ENCODE results near the gene LZTS2. TPM values are rescaled to one million over a fixed set of nuclear protein-coding genes. Genes with fewer than 3 reads are reported as not detected.

The LZTS2 gene
- total RNA-seq, 2 donors from 2014 or later, result 29.7 to 38.4 TPM

DNA sequence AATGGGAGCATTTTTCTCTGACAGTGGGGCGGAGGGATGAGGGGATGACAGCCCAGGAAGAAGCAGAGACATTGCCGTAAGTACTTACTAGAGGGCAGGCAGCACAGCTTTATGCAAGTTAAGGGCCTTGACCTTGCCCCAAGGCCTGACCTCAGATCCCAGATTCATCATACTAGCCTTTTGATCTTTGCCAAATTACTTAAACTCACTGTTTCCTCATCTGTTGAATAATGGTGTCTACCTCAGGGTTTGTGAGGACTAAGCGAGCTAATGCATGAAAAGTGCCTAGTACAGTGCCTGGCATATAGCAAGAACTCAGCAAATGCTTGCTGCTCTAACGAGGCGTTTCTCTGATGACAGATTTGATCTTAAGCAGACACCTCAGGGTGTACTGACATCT lies 33.8 kb upstream of the LZTS2 start:
- 78 to 82% methylated on average over 5 of the region's 5 CpGs for WGBS, 2 donors
- H3K27me3 ChIP-seq, result no peaks in the 10 kb centered on the region
- no peak overlapping the region for H3K4me3 ChIP-seq
- DNase-seq, result no peak
- ATAC-seq, result no peak
- intact Hi-C loops (cut with DNase I), result no loop called here
- no peaks in the 10 kb centered on the region for H3K36me3 ChIP-seq (replicated peaks in 1 of 2; ENCODE audit: insufficient read depth in 1 of 2, low read depth in 2 of 2)
- no peaks in the 10 kb centered on the region for H3K9me3 ChIP-seq
- H3K4me1 ChIP-seq, result peaks cover 31% of the 10 kb centered on the region
- H3K27ac ChIP-seq, result no peak overlapping the region
- TF ChIP-seq CTCF (IDR thresholded peaks at IDR 0.05) (no peak), POLR2A (IDR thresholded peaks at IDR 0.05) (no peak)

GRCh38 chr10:100966887-100967286 lies 32.7 kb upstream of the LZTS2 start:
- no peak for ATAC-seq
- no peaks in the 10 kb centered on the region for H3K9me3 ChIP-seq
- intact Hi-C loops (cut with DNase I), result no loop called here
- WGBS, 2 donors, result 36 to 43% methylated on average over 2 of the region's 2 CpGs
- no peaks in the 10 kb centered on the region for H3K36me3 ChIP-seq (replicated peaks in 1 of 2; ENCODE audit: insufficient read depth in 1 of 2, low read depth in 2 of 2)
- DNase-seq, result no peak
- peaks cover 41% of the 10 kb centered on the region for H3K4me1 ChIP-seq
- TF ChIP-seq CTCF (IDR thresholded peaks at IDR 0.05) (no peak), POLR2A (IDR thresholded peaks at IDR 0.05) (no peak)
- H3K27ac ChIP-seq, result peak overlapping the region in 1 of 4 donors; percentile 34
- H3K27me3 ChIP-seq, result no peaks in the 10 kb centered on the region
- H3K4me3 ChIP-seq, result no peak overlapping the region

GRCh38 chr10:100967332-100967731 lies 32.3 kb upstream of the LZTS2 start:
- Histone ChIP-seq H3K4me3 (no peak overlapping the region), H3K27ac (no peak overlapping the region), H3K27me3 (no peaks in the 10 kb centered on the region), H3K36me3 (replicated peaks in 1 of 2; ENCODE audit: insufficient read depth in 1 of 2, low read depth in 2 of 2) (no peaks in the 10 kb centered on the region), H3K9me3 (no peaks in the 10 kb centered on the region), H3K4me1 (peaks cover 46% of the 10 kb centered on the region)
- 65 to 66% methylated on average over 2 of the region's 2 CpGs for WGBS, 2 donors
- intact Hi-C loops (cut with DNase I), result no loop called here
- ATAC-seq, result no peak
- no peak for DNase-seq
- TF ChIP-seq POLR2A (IDR thresholded peaks at IDR 0.05), result no peak
- no peak for TF ChIP-seq CTCF (IDR thresholded peaks at IDR 0.05)

- no peaks in the 10 kb centered on the region for H3K36me3 ChIP-seq (replicated peaks in 1 of 2; ENCODE audit: insufficient read depth in 1 of 2, low read depth in 2 of 2)
- no peak for DNase-seq
- peaks cover 54% of the 10 kb centered on the region for H3K4me1 ChIP-seq
- 64 to 75% methylated on average over 2 of the region's 2 CpGs for whole genome bisulfite sequencing, 2 donors
- no peak overlapping the region for H3K4me3 ChIP-seq
- intact Hi-C loops (cut with DNase I), result no loop called here
- ATAC-seq, result no peak
- no peaks in the 10 kb centered on the region for H3K27me3 ChIP-seq
- TF ChIP-seq CTCF (IDR thresholded peaks at IDR 0.05), result no peak
- TF ChIP-seq POLR2A (IDR thresholded peaks at IDR 0.05), result no peak
- H3K27ac ChIP-seq, result peak overlapping the region in 3 of 4 donors; percentile 50 to 72 (median 53)
- no peaks in the 10 kb centered on the region for H3K9me3 ChIP-seq
Measured at GRCh38 chr10:100968062-100968736, 31.4 kb upstream of the LZTS2 start.

- WGBS, 2 donors, result 0 to 6% methylated on average over 3 to 9 of the region's 9 CpGs
Measured at GRCh38 chr10:100968863-100969186, 30.8 kb upstream of the LZTS2 start.

More at GRCh38 chr10:100968863-100969186, 30.8 kb upstream of the LZTS2 start:
- intact Hi-C loops (cut with DNase I), result no loop called here
- H3K9me3 ChIP-seq, result no peaks in the 10 kb centered on the region
- TF ChIP-seq POLR2A (IDR thresholded peaks at IDR 0.05), result no peak
- DNase-seq (peak in 1 of 4 donors; percentile 30), ATAC-seq (peak; percentile 28)
- H3K4me3 ChIP-seq, result peak overlapping the region; percentile 63
- H3K36me3 ChIP-seq (replicated peaks in 1 of 2; ENCODE audit: insufficient read depth in 1 of 2, low read depth in 2 of 2), result no peaks in the 10 kb centered on the region
- H3K27ac ChIP-seq, result peak overlapping the region; percentile 50 to 87 (median 62)
- peaks cover 55% of the 10 kb centered on the region for H3K4me1 ChIP-seq
- H3K27me3 ChIP-seq, result no peaks in the 10 kb centered on the region
